ENCODE data around the gene PTGS1.

Gene PTGS1

DNA sequence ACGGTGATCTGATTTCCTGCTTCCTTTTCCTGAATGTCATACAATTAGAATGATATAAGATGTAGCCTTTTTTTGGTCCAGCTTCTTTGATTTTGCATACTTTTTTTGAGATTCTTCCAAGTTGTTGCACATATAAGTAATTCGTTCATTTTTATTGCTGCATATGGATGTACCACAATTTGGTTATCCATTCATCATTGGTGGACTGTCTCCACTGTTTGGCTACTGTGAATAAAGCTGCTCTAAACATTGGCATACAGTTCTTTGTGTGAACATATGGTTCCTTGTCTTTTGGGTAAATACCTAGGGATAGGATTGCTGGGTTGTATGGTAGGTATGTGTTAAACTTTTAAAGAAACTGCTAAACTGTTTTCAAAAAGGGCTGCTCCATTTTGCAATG is 54.3 kb downstream of the PTGS1 start:
- Histone ChIP-seq H3K4me2 (ENCODE audit: low read depth, low read length, poor library complexity, severe bottlenecking) (no peak overlapping the region), H4K20me1 (ENCODE audit: insufficient read depth, low read length, poor library complexity, severe bottlenecking) (no peaks in the 10 kb centered on the region), H3K9me3 (ENCODE audit: insufficient read depth, low read depth, low read length) (peaks cover 3% of the 10 kb centered on the region; the same call in 1 of the 2 replicates), H3F3A (ENCODE audit: low read depth) (no peaks in the 10 kb centered on the region), H3K79me2 (ENCODE audit: insufficient read depth, low read length) (no peaks in the 10 kb centered on the region), H3K4me3 (ENCODE audit: low read length, poor library complexity, severe bottlenecking) (no peak overlapping the region), H3K4me1 (ENCODE audit: insufficient read depth, low read length, poor library complexity, severe bottlenecking) (no peaks in the 10 kb centered on the region), H3K36me3 (ENCODE audit: insufficient read depth, low read length) (no peaks in the 10 kb centered on the region), H2AFZ (ENCODE audit: low read length) (no peak overlapping the region), H3K9ac (ENCODE audit: low read depth, low read length, poor library complexity, severe bottlenecking) (no peak overlapping the region), H3K9me2 (replicated peaks; ENCODE audit: low read depth, low read length) (no peaks in the 10 kb centered on the region), H3K27me3 (ENCODE audit: insufficient read depth, low read length, poor library complexity, severe bottlenecking) (no peaks in the 10 kb centered on the region)
- no peak for TF ChIP-seq EZH2phosphoT487 (IDR thresholded peaks at IDR 0.05; ENCODE audit: borderline replicate concordance)
- TF ChIP-seq, protein P1, sequence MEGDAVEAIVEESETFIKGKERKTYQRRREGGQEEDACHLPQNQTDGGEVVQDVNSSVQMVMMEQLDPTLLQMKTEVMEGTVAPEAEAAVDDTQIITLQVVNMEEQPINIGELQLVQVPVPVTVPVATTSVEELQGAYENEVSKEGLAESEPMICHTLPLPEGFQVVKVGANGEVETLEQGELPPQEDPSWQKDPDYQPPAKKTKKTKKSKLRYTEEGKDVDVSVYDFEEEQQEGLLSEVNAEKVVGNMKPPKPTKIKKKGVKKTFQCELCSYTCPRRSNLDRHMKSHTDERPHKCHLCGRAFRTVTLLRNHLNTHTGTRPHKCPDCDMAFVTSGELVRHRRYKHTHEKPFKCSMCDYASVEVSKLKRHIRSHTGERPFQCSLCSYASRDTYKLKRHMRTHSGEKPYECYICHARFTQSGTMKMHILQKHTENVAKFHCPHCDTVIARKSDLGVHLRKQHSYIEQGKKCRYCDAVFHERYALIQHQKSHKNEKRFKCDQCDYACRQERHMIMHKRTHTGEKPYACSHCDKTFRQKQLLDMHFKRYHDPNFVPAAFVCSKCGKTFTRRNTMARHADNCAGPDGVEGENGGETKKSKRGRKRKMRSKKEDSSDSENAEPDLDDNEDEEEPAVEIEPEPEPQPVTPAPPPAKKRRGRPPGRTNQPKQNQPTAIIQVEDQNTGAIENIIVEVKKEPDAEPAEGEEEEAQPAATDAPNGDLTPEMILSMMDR (conservative IDR thresholded peaks at IDR 0.05; ENCODE audit: low read length), result no peak

DNA sequence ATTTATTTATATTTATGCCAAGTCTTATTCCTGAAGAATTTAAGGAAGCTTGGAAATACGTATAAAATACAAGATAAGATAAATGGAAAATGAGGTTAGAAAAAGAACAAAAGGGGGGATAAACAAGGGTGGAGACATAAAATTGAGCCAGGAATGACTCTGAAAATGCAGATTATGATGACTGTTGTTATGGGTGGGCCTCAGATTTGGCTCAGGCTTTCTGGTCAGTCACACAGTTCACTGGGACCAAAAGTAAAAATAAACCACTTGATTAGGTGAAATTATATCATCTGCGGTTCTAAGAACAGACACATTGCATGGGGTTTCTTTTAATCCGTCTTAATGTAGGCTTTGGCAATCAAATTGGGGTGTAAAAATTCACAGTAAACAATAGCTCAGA is 55.9 kb downstream of the PTGS1 start:
- no peaks in the 10 kb centered on the region for H4K20me1 ChIP-seq (ENCODE audit: insufficient read depth, low read length, poor library complexity, severe bottlenecking)
- no peaks in the 10 kb centered on the region for H3K36me3 ChIP-seq (ENCODE audit: insufficient read depth, low read length)
- no peak overlapping the region for H3K9ac ChIP-seq (ENCODE audit: low read depth, low read length, poor library complexity, severe bottlenecking)
- H3F3A ChIP-seq (ENCODE audit: low read depth), result no peaks in the 10 kb centered on the region
- no peaks in the 10 kb centered on the region for H3K79me2 ChIP-seq (ENCODE audit: insufficient read depth, low read length)
- no peaks in the 10 kb centered on the region for H3K27me3 ChIP-seq (ENCODE audit: insufficient read depth, low read length, poor library complexity, severe bottlenecking)
- H3K9me3 ChIP-seq (ENCODE audit: insufficient read depth, low read depth, low read length), result peaks cover under 1% of the 10 kb centered on the region; the same call in 1 of the 2 replicates
- H3K4me1 ChIP-seq (ENCODE audit: insufficient read depth, low read length, poor library complexity, severe bottlenecking), result no peaks in the 10 kb centered on the region
- TF ChIP-seq, protein P1 (conservative IDR thresholded peaks at IDR 0.05; ENCODE audit: low read length), result no peak
- no peak for TF ChIP-seq EZH2phosphoT487 (IDR thresholded peaks at IDR 0.05; ENCODE audit: borderline replicate concordance)
- no peaks in the 10 kb centered on the region for H3K9me2 ChIP-seq (replicated peaks; ENCODE audit: low read depth, low read length)
- H3K4me2 ChIP-seq (ENCODE audit: low read depth, low read length, poor library complexity, severe bottlenecking), result no peak overlapping the region
- no peak overlapping the region for H3K4me3 ChIP-seq (ENCODE audit: low read length, poor library complexity, severe bottlenecking)
- H2AFZ ChIP-seq (ENCODE audit: low read length), result no peak overlapping the region

DNA sequence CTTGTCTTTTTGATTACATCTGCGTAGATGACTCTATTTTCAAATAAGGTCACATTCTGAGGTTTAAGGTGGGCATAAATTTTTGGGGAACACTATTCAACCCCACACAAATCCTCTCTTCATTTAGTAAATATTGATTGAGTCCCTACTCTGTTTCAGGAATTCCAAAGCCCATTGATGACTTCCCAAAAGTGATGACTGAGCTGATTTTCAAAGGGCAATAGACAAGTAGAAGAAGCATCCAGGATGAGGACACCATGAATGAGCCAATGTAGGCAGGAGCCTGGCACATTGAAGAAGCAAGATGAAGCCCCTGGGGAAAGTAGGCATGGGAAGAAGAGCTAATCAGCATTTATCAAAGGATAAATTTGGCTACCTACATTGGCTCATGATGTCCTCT is 71.7 kb downstream of the PTGS1 start:
- Histone ChIP-seq H4K20me1 (ENCODE audit: insufficient read depth, low read length, poor library complexity, severe bottlenecking) (no peaks in the 10 kb centered on the region), H2AFZ (ENCODE audit: low read length) (no peak overlapping the region), H3K4me2 (ENCODE audit: low read depth, low read length, poor library complexity, severe bottlenecking) (no peak overlapping the region), H3F3A (ENCODE audit: low read depth) (no peaks in the 10 kb centered on the region), H3K4me1 (ENCODE audit: insufficient read depth, low read length, poor library complexity, severe bottlenecking) (no peaks in the 10 kb centered on the region), H3K4me3 (ENCODE audit: low read length, poor library complexity, severe bottlenecking) (no peak overlapping the region), H3K9me3 (ENCODE audit: insufficient read depth, low read depth, low read length) (no peaks in the 10 kb centered on the region), H3K9me2 (replicated peaks; ENCODE audit: low read depth, low read length) (no peaks in the 10 kb centered on the region), H3K79me2 (ENCODE audit: insufficient read depth, low read length) (no peaks in the 10 kb centered on the region), H3K9ac (ENCODE audit: low read depth, low read length, poor library complexity, severe bottlenecking) (no peak overlapping the region), H3K27me3 (ENCODE audit: insufficient read depth, low read length, poor library complexity, severe bottlenecking) (peaks cover 15% of the 10 kb centered on the region), H3K36me3 (ENCODE audit: insufficient read depth, low read length) (no peaks in the 10 kb centered on the region)
- TF ChIP-seq EZH2phosphoT487 (IDR thresholded peaks at IDR 0.05; ENCODE audit: borderline replicate concordance), result no peak
- TF ChIP-seq, protein P1 (conservative IDR thresholded peaks at IDR 0.05; ENCODE audit: low read length), result no peak

Measured in Loucy (cell line).